Astrocyte (in vitro differentiated cells and primary cell): ENCODE measurements around the gene PIK3C3. TPM values are rescaled to one million over a fixed set of nuclear protein-coding genes. Genes with fewer than 3 reads are reported as not detected.

ENCODE experiments used
- DNase-seq: peaks from one replicate; pipeline ENCODE4 v3.0.0-alpha.2; 2010; ENCODE audit warnings: low read depth
- FAIRE-seq: peaks from 2 replicates; lab custom pipeline; 2011; peaks lifted over from hg19 to GRCh38; lab: Jason Lieb, UNC
- H2AFZ ChIP-seq: 2 replicates; pipeline ENCODE4 v1.6.0; 2012; ENCODE audit warnings: low read depth, low read length, inconsistent platforms
- H3K27ac ChIP-seq: 2 replicates; pipeline ENCODE4 v1.5.1; 2011; ENCODE audit warnings: low read depth, low read length, inconsistent platforms
- H3K27me3 ChIP-seq: 2 replicates; pipeline ENCODE4 v1.6.0; 2011; ENCODE audit warnings: low read length, inconsistent platforms; ENCODE audit not compliant: insufficient read depth
- H3K36me3 ChIP-seq: 2 replicates; pipeline ENCODE4 v1.5.1; 2011; ENCODE audit warnings: low read length, inconsistent platforms; ENCODE audit not compliant: insufficient read depth
- H3K4me1 ChIP-seq: 2 replicates; pipeline ENCODE4 v1.5.1; 2011; ENCODE audit warnings: low read length, inconsistent platforms; ENCODE audit not compliant: insufficient read depth
- H3K4me2 ChIP-seq: 2 replicates; pipeline ENCODE4 v1.6.0; 2012; ENCODE audit warnings: low read length, inconsistent platforms
- H3K4me3 ChIP-seq: 2 replicates; pipeline ENCODE4 v1.5.1; 2011; ENCODE audit warnings: low read depth, mild to moderate bottlenecking, low read length, inconsistent platforms; ENCODE audit not compliant: insufficient read depth
- H3K79me2 ChIP-seq: 2 replicates; pipeline ENCODE4 v1.6.0; 2012; ENCODE audit warnings: mild to moderate bottlenecking, low read length, inconsistent platforms; ENCODE audit not compliant: insufficient read depth
- H3K9ac ChIP-seq: 2 replicates; pipeline ENCODE4 v1.6.0; 2012; ENCODE audit warnings: mild to moderate bottlenecking, low read length, inconsistent platforms
- H3K9me3 ChIP-seq: 2 replicates; pipeline ENCODE4 v1.5.1; 2012; ENCODE audit warnings: low read depth, mild to moderate bottlenecking, low read length, inconsistent platforms; ENCODE audit not compliant: insufficient read depth
- H4K20me1 ChIP-seq: 2 replicates; pipeline ENCODE4 v1.6.0; 2012; ENCODE audit warnings: low read length, inconsistent platforms; ENCODE audit not compliant: insufficient read depth
- H3K27ac Mint-ChIP-seq: one replicate; pipeline ENCODE4 v1.8.0; 2021; ENCODE audit warnings: mild to moderate bottlenecking, mixed read lengths; ENCODE audit not compliant: unreplicated experiment
- H3K27me3 Mint-ChIP-seq: one replicate; pipeline ENCODE4 v1.8.0; 2021; ENCODE audit warnings: low read depth, mixed read lengths; ENCODE audit not compliant: unreplicated experiment
- H3K36me3 Mint-ChIP-seq: one replicate; pipeline ENCODE4 v1.8.0; 2021; ENCODE audit warnings: low read depth, mixed read lengths; ENCODE audit not compliant: unreplicated experiment
- H3K4me1 Mint-ChIP-seq: one replicate; pipeline ENCODE4 v1.8.0; 2021; ENCODE audit warnings: low read depth, mixed read lengths; ENCODE audit not compliant: unreplicated experiment
- H3K4me3 Mint-ChIP-seq: one replicate; pipeline ENCODE4 v1.8.0; 2021; ENCODE audit warnings: mild to moderate bottlenecking, moderate library complexity, mixed read lengths; ENCODE audit not compliant: unreplicated experiment
- H3K9me3 Mint-ChIP-seq: one replicate; pipeline ENCODE4 v1.8.0; 2021; ENCODE audit warnings: mild to moderate bottlenecking, mixed read lengths; ENCODE audit not compliant: unreplicated experiment
- CTCF ChIP-seq: IDR thresholded peaks from 2 replicates; pipeline ENCODE4 v1.5.1; 2011; ENCODE audit warnings: low read depth, mild to moderate bottlenecking, inconsistent platforms, low read length, moderate library complexity; ENCODE audit not compliant: insufficient read depth
- EZH2 ChIP-seq: IDR thresholded peaks from 2 replicates; pipeline ENCODE4 v1.6.1; 2012; ENCODE audit warnings: mild to moderate bottlenecking, low read length, inconsistent platforms; ENCODE audit not compliant: insufficient read depth
- total RNA-seq: library from RNA; stranded (reverse); gene quantifications from 2 replicates; pipeline ENCODE4 v1.2.1, GENCODE V29; 2021

Gene PIK3C3
- total RNA-seq, 1 donor from 2014 or later, result 106 TPM

GRCh38 chr18:42112657-42113420 is 157.8 kb downstream of the PIK3C3 start:
- no peaks in the 10 kb centered on the region for H3K79me2 ChIP-seq
- FAIRE-seq (no peak), DNase-seq (no peak)
- H4K20me1 ChIP-seq, result no peaks in the 10 kb centered on the region
- peaks cover 15% of the 10 kb centered on the region for H3K4me1 Mint-ChIP-seq
- H3K27me3 ChIP-seq, result no peaks in the 10 kb centered on the region
- H3K9me3 Mint-ChIP-seq, result peaks cover 1% of the 10 kb centered on the region
- no peak overlapping the region for H2AFZ ChIP-seq
- no peak overlapping the region for H3K4me2 ChIP-seq
- H3K36me3 Mint-ChIP-seq, result no peaks in the 10 kb centered on the region
- H3K9me3 ChIP-seq, result no peaks in the 10 kb centered on the region
- peak overlapping the region; percentile 37 for H3K4me3 Mint-ChIP-seq
- H3K36me3 ChIP-seq, result no peaks in the 10 kb centered on the region
- no peaks in the 10 kb centered on the region for H3K27me3 Mint-ChIP-seq
- H3K27ac Mint-ChIP-seq, result peak overlapping the region; percentile 96
- no peak for TF ChIP-seq EZH2
- TF ChIP-seq CTCF, result no peak
- no peak overlapping the region for H3K4me3 ChIP-seq
- peaks cover 7% of the 10 kb centered on the region for H3K4me1 ChIP-seq
- no peak overlapping the region for H3K9ac ChIP-seq
- H3K27ac ChIP-seq, result no peak overlapping the region

- Histone ChIP-seq H3K36me3 (no peaks in the 10 kb centered on the region), H3K4me1 (peaks cover 7% of the 10 kb centered on the region), H4K20me1 (no peaks in the 10 kb centered on the region), H3K4me2 (peak overlapping the region; percentile 38), H2AFZ (peak overlapping the region; percentile 58), H3K27me3 (no peaks in the 10 kb centered on the region), H3K9ac (peak overlapping the region; percentile 15), H3K9me3 (no peaks in the 10 kb centered on the region), H3K4me3 (no peak overlapping the region), H3K27ac (no peak overlapping the region), H3K79me2 (no peaks in the 10 kb centered on the region)
- DNase-seq (peak; percentile 44), FAIRE-seq (no peak)
- H3K27ac Mint-ChIP-seq, result peak overlapping the region; percentile 96
- H3K4me1 Mint-ChIP-seq, result peaks cover 15% of the 10 kb centered on the region
- no peaks in the 10 kb centered on the region for H3K36me3 Mint-ChIP-seq
- TF ChIP-seq CTCF, result no peak
- TF ChIP-seq EZH2, result no peak
- no peak overlapping the region for H3K4me3 Mint-ChIP-seq
- peaks cover 1% of the 10 kb centered on the region for H3K9me3 Mint-ChIP-seq
- H3K27me3 Mint-ChIP-seq, result no peaks in the 10 kb centered on the region
Measured at GRCh38 chr18:42113529-42114191, 158.6 kb downstream of the PIK3C3 start.
